Transverse colon (tissue), 4 donors: ENCODE measurements around the gene NUDCD3.

Experiments used
- CTCF ChIP-seq, 5 experiments: fragments of 200-600 bp in 3 of 5; fragments of 450-650 bp in 2 of 5; sonication (generic) in 3 of 5; IDR thresholded peaks; 1 replicate in 2 of 5; 2 replicates in 3 of 5; pipeline ENCODE4 v1.5.1; 2016 to 2017; ENCODE audit warnings: antibody characterized with exemption in 5 of 5, inconsistent platforms in 3 of 5, mild to moderate bottlenecking in 2 of 5, moderate library complexity in 1 of 5
- POLR2AphosphoS5 ChIP-seq, 3 donors: sonication (generic); formaldehyde crosslinking; IDR thresholded peaks; one replicate each; pipeline ENCODE4 v1.6.1; 2016; ENCODE audit warnings: antibody characterized with exemption in 3 of 3

- no peak for TF ChIP-seq POLR2AphosphoS5 (IDR thresholded peaks at IDR 0.05)
- TF ChIP-seq CTCF (IDR thresholded peaks at IDR 0.05) = no peak
Measured at GRCh38 chr7:44512736-44513135, 22.3 kb upstream of the NUDCD3 start.
